NCI-H128 (cell line): ENCODE data around the gene DNAH6.
"Not testable (repeated sequence)": the region's sequence is repeated elsewhere in the genome, so short reads cannot be mapped to it uniquely, and the experiment has no call there.

Source experiments
- DNase-seq: peaks from one replicate; lab custom pipeline; 2025; ENCODE audit not compliant: unreplicated experiment; lab: John Stamatoyannopoulos, UW

Gene DNAH6

GRCh38 chr2:84498150-84498799 lies 18.0 kb upstream of the DNAH6 start:
- no peak for DNase-seq

- DNase-seq, result not testable (repeated sequence)
Measured at GRCh38 chr2:84511024-84511423, 5.3 kb upstream of the DNAH6 start.

DNA sequence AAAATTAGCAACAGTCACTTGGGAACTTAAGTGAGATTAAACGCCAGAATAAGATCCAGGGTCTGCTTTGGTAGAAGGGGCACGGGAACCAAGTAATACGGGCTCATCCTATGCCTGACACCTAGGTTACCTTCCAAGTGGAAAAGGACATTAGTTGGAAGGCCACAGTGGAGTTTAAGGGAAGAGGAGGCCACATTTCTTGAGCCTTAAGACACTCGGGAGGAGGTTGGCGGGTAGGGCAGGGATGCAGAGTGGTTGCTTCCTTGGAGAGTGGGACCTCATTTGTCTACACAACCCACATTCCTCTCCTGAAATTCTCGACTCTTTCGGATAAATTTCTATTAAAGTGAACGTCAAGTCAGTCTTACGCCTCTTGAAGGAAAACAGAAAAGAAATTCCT lies 510 bp upstream of the DNAH6 start:
- no peak for DNase-seq

- DNase-seq, result no peak
Measured at GRCh38 chr2:84519332-84519957, 3.1 kb downstream of the DNAH6 start.

DNA sequence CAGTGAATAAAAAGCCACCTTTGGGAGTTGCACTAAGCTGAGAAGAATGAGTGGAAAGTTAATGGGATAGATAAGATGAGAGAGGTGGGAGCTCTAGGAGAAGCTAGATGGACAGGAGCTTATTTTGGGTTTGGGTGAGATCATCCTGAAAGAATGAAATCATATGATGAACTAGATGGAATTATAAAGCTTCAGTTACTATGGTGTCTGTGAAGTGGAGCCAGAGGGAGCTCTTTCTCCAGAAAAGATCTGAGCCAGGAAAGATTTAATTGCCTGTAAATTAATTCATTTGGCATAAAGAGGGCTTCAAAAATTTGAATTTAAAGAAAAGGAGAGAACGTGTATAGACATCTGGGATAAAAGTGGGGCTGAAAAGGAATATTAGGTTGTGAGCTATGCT lies 10.3 kb downstream of the DNAH6 start:
- DNase-seq, result no peak

- no peak for DNase-seq
Measured at GRCh38 chr2:84527137-84528129, 11.1 kb downstream of the DNAH6 start.

DNA sequence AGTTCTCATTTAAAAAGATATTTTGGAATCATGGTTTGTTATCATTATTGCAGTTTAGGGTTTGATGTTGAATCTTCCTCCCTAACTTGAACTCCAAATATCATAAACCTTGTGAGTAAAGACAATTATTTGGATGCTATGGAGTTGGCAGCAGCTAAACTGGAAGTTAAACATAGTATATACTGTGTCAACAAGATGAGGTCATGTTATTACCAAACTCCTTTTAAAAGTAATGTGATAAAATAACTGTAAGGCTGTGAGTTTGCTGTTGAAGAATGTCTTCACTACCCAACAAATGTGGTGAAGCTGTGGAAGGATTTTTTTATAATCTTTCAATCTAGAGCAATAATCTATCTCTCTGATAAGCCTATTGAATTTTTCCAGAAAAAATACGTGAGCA lies 16.0 kb downstream of the DNAH6 start:
- DNase-seq, result no peak

DNA sequence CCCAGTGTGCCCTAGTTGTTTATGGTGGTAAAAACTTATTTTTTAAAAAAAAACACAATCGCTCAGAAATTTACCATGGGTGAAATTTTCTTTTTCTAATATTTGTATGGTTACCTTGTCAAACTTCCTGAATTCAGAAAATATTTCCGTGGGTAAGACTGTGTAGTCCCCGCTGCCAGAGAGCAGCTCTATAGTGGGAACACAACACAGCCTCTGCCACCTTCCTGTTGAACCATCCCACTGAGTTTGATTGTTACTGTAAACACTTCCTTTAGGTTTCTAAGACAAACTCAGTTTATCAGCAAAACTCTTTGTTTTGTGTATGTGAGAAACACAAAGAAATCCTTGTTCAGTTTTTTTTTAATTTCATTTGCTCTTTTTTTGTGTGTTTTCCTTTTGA lies 17.9 kb downstream of the DNAH6 start:
- no peak for DNase-seq

- no peak for DNase-seq
Measured at GRCh38 chr2:84537251-84537650, 21.0 kb downstream of the DNAH6 start.

DNA sequence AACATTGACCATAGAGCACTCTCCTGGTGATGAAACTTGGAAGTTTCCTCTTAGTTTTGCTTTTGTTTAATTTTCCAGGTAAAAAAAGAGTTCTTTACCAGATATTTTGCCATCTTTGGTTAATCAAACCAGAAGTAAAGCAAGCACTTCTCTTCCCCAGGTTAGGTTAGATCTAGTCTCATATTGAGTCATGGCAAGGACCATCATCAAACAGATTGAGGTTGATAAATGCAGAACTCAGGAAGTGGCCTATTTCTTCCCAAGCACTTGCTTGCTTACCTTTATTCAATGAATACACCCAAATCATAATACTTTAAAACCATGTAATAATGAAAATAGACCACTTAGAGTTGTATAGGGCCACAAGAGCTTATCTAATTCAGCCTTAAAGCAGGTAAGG lies 23.4 kb downstream of the DNAH6 start:
- DNase-seq, result no peak

GRCh38 chr2:84545005-84545404 lies 28.7 kb downstream of the DNAH6 start:
- DNase-seq, result no peak

- DNase-seq, result no peak
Measured at GRCh38 chr2:84546551-84546950, 30.3 kb downstream of the DNAH6 start.

GRCh38 chr2:84548303-84548702 lies 32.0 kb downstream of the DNAH6 start:
- DNase-seq, result no peak

DNA sequence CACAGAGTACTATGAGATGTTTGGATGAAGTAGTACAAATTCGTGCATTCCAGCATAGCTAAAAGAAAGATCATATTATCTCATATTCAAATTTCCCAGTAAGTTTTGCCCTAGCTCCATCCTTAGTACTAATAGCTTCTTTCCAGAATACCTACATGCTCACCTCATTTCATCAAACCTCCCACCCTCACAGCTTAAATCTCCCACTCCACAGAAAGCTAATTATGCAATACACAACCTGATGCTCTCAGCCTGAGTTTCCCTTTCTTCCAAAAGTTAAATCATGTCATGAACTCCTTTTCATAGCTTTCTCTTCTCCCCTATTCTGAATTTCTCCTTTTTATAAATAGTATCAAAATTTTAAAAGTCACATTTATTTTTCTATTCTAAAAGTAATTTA lies 34.6 kb downstream of the DNAH6 start:
- no peak for DNase-seq

DNA sequence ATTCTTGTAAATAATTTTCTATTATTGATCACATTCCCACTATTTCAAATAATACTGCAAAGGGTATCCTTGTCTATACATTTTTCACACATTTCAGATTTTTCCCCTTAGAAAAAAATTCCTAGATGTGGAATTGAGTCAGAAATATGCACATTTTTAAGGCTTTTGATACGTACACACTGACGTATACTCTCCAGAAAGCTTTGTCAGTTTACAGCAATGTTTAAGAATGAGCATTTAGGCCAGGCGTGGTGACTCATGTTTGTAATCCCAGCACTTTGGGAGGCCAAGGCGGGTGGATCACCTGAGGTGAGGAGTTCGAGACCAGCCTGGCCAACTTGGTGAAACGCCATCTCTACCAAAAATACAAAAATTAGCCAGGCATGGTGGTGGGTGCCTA lies 35.2 kb downstream of the DNAH6 start:
- not testable (repeated sequence) for DNase-seq

- DNase-seq, result no peak
Measured at GRCh38 chr2:84556190-84556589, 39.9 kb downstream of the DNAH6 start.

GRCh38 chr2:84559838-84560237 lies 43.5 kb downstream of the DNAH6 start:
- DNase-seq, result no peak

GRCh38 chr2:84579661-84580060 lies 63.4 kb downstream of the DNAH6 start:
- no peak for DNase-seq

- no peak for DNase-seq
Measured at GRCh38 chr2:84603911-84604310, 87.6 kb downstream of the DNAH6 start.

DNA sequence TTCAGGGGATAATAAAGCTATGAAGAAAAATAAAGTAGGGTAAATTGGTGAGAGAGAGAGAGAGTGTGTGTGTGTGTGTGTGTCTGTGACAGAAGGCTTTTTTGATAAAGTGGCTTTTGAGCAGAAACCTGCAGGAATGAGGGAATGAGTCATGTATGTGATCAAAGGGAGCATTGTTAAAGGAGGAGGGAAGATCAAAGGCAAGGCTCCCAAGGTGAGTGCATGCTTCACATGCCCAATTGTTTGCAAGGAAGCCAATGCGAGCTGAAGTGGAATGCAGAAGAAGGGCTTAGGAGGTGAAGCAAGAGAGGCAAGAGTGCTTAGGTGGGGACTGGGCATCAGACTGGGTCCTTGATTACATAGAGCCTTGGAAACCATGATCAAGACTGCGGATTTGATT lies 96.8 kb downstream of the DNAH6 start:
- DNase-seq, result no peak

GRCh38 chr2:84619794-84620371 lies 103.6 kb downstream of the DNAH6 start:
- no peak for DNase-seq

GRCh38 chr2:84628486-84628885 lies 112.2 kb downstream of the DNAH6 start:
- DNase-seq, result no peak
